H1 (cell line): ENCODE results near the gene FBN2. TPM values are rescaled to one million over a fixed set of nuclear protein-coding genes. Genes with fewer than 3 reads are reported as not detected.

Experiments used
- CTCF ChIA-PET: fragments of 300-600 bp; sonication (Branson Sonifier 250); formaldehyde crosslinking; loops from one replicate; lab custom pipeline; 2021; ENCODE audit not compliant: partially characterized antibody; lab: Charles Lee
- POLR2A ChIA-PET: fragments of 300-600 bp; sonication (Branson Sonifier 250); formaldehyde crosslinking; loops from one replicate; lab custom pipeline; 2021; ENCODE audit warnings: inconsistent platforms; ENCODE audit not compliant: partially characterized antibody; lab: Charles Lee
- DNase-seq, 2 experiments: peaks; one replicate each; pipeline versions ENCODE4 v3.0.0 to v3.0.0-alpha.2; 2010 to 2022; ENCODE audit warnings: low spot score in 2 of 2, low read depth in 1 of 2, mixed read lengths in 1 of 2
- FAIRE-seq: peaks from 2 replicates; lab custom pipeline; 2011; peaks lifted over from hg19 to GRCh38; lab: Jason Lieb, UNC
- H2AFZ ChIP-seq: 2 replicates; pipeline ENCODE4 v1.8.1; 2012; ENCODE audit warnings: low read length, inconsistent platforms
- H2AK5ac ChIP-seq: 2 replicates; pipeline ENCODE4 v1.6.1; 2013; ENCODE audit warnings: low read depth, low read length
- H2BK120ac ChIP-seq: replicated peaks from 2 replicates; pipeline ENCODE3; 2013; ENCODE audit warnings: low read depth, low read length, inconsistent platforms
- H2BK12ac ChIP-seq: 2 replicates; pipeline ENCODE4 v1.6.1; 2013; ENCODE audit warnings: low read depth, low read length
- H2BK15ac ChIP-seq: 2 replicates; pipeline ENCODE4 v1.6.1; 2013; ENCODE audit warnings: low read length
- H2BK20ac ChIP-seq: 2 replicates; pipeline ENCODE4 v1.6.1; 2013; ENCODE audit warnings: low read length
- H2BK5ac ChIP-seq: 2 replicates; pipeline ENCODE4 v1.6.1; 2013; ENCODE audit warnings: low read depth, low read length
- H3K14ac ChIP-seq: 2 replicates; pipeline ENCODE4 v1.6.1; 2013; ENCODE audit warnings: inconsistent platforms; ENCODE audit not compliant: insufficient read length
- H3K18ac ChIP-seq: 2 replicates; pipeline ENCODE4 v1.6.1; 2013; ENCODE audit warnings: low read length; ENCODE audit errors: extremely low read depth
- H3K23ac ChIP-seq: 2 replicates; pipeline ENCODE4 v1.6.1; 2013; ENCODE audit warnings: inconsistent platforms; ENCODE audit not compliant: insufficient read length
- H3K23me2 ChIP-seq: 2 replicates; pipeline ENCODE4 v1.6.1; 2013; ENCODE audit warnings: low read depth, low read length
- H3K27ac ChIP-seq: 2 replicates; pipeline ENCODE4 v1.6.1; 2011; ENCODE audit warnings: low read depth, low read length, inconsistent platforms
- H3K27me3 ChIP-seq, 4 experiments: replicated peaks in 1 of 4; 1 replicate in 1 of 4; 2 replicates in 3 of 4; pipeline versions ENCODE4 v1.6.1 to v1.8.1; 2011 to 2013; ENCODE audit warnings: low read length in 3 of 4, mild to moderate bottlenecking in 3 of 4, inconsistent platforms in 2 of 4, mixed read lengths in 2 of 4, moderate library complexity in 1 of 4; ENCODE audit not compliant: control insufficient read depth in 3 of 4, insufficient read depth in 3 of 4; ENCODE audit errors: extremely low read depth in 1 of 4
- H3K36me3 ChIP-seq, 4 experiments: 2 replicates each; pipeline versions ENCODE4 v1.6.1 to v1.8.1; 2011 to 2013; ENCODE audit warnings: mild to moderate bottlenecking in 4 of 4, low read length in 3 of 4, moderate library complexity in 2 of 4, control low read depth in 1 of 4, inconsistent platforms in 1 of 4; ENCODE audit not compliant: insufficient read depth in 4 of 4, control insufficient read depth in 2 of 4
- H3K4ac ChIP-seq: replicated peaks from 2 replicates; pipeline ENCODE3; 2013; ENCODE audit warnings: low read length, low read depth, mixed read lengths, inconsistent platforms; ENCODE audit not compliant: insufficient read length
- H3K4me1 ChIP-seq, 4 experiments: replicated peaks in 1 of 4; 1 replicate in 1 of 4; 2 replicates in 3 of 4; pipeline versions ENCODE4 v1.6.1 to v1.8.1; 2011 to 2013; ENCODE audit warnings: low read length in 3 of 4, inconsistent platforms in 2 of 4, mixed read lengths in 1 of 4; ENCODE audit not compliant: insufficient read depth in 4 of 4, control insufficient read depth in 3 of 4
- H3K4me2 ChIP-seq, 2 experiments: 2 replicates each; pipeline versions ENCODE4 v1.6.1 to v1.8.1; 2011 to 2013; ENCODE audit warnings: low read depth in 2 of 2, low read length in 2 of 2, control low read depth in 1 of 2, inconsistent platforms in 1 of 2, mild to moderate bottlenecking in 1 of 2; ENCODE audit not compliant: insufficient read depth in 1 of 2
- H3K4me3 ChIP-seq, 4 experiments: fragments of 200-600, 300-600 bp in 1 of 4; sonication (generic), shearing (Covaris generic), sonication (Bioruptor Twin) in 1 of 4; 2 replicates each; pipeline versions ENCODE4 v1.5.1 to v1.8.1; 2011 to 2016; ENCODE audit warnings: low read length in 4 of 4, low read depth in 3 of 4, control low read depth in 2 of 4, inconsistent platforms in 2 of 4, mild to moderate bottlenecking in 2 of 4, mixed read lengths in 1 of 4, moderate library complexity in 1 of 4; ENCODE audit not compliant: insufficient read depth in 2 of 4; ENCODE audit errors: extremely low read depth in 1 of 4
- H3K56ac ChIP-seq: replicated peaks from 2 replicates; pipeline ENCODE3; 2013; ENCODE audit warnings: low read depth, mild to moderate bottlenecking, mixed read lengths, low read length, inconsistent platforms; ENCODE audit not compliant: insufficient read length
- H3K79me1 ChIP-seq: 2 replicates; pipeline ENCODE4 v1.6.1; 2013; ENCODE audit warnings: low read depth, low read length, control low read depth
- H3K79me2 ChIP-seq, 2 experiments: 2 replicates each; pipeline versions ENCODE4 v1.6.1 to v1.8.1; 2012 to 2013; ENCODE audit warnings: low read length in 2 of 2, mild to moderate bottlenecking in 2 of 2, inconsistent platforms in 1 of 2; ENCODE audit not compliant: insufficient read depth in 2 of 2, control insufficient read depth in 1 of 2
- H3K9ac ChIP-seq, 4 experiments: replicated peaks in 1 of 4; 1 replicate in 1 of 4; 2 replicates in 3 of 4; pipeline versions ENCODE4 v1.6.1 to v1.8.1; 2011 to 2013; ENCODE audit warnings: low read depth in 3 of 4, low read length in 3 of 4, control low read depth in 2 of 4, mild to moderate bottlenecking in 2 of 4, moderate library complexity in 2 of 4, inconsistent platforms in 1 of 4; ENCODE audit errors: extremely low read depth in 1 of 4
- H3K9me3 ChIP-seq, 2 experiments: 2 replicates each; pipeline versions ENCODE4 v1.6.1 to v1.8.1; 2012 to 2013; ENCODE audit warnings: mild to moderate bottlenecking in 2 of 2, moderate library complexity in 2 of 2, control low read depth in 1 of 2, inconsistent platforms in 1 of 2, low read depth in 1 of 2, low read length in 1 of 2, mixed read lengths in 1 of 2; ENCODE audit not compliant: insufficient read depth in 2 of 2
- H4K20me1 ChIP-seq, 2 experiments: replicated peaks in 1 of 2; 2 replicates each; pipeline versions ENCODE3 to v1.8.1; 2011 to 2013; ENCODE audit warnings: inconsistent platforms in 2 of 2, low read length in 2 of 2, mild to moderate bottlenecking in 1 of 2; ENCODE audit not compliant: insufficient read depth in 2 of 2, control insufficient read depth in 1 of 2
- H4K5ac ChIP-seq: 2 replicates; pipeline ENCODE4 v1.6.1; 2013; ENCODE audit warnings: low read length, low read depth, mixed read lengths, inconsistent platforms; ENCODE audit not compliant: insufficient read length
- H4K8ac ChIP-seq: 2 replicates; pipeline ENCODE4 v1.8.0; 2013; ENCODE audit warnings: mild to moderate bottlenecking, moderate library complexity, low read length, inconsistent platforms; ENCODE audit not compliant: insufficient read depth; ENCODE audit errors: extremely low read depth
- H4K91ac ChIP-seq: replicated peaks from 2 replicates; pipeline ENCODE3; 2013; ENCODE audit warnings: low read length, mixed read lengths, inconsistent platforms; ENCODE audit not compliant: insufficient read length
- JUND ChIP-seq: IDR thresholded peaks from 2 replicates; pipeline ENCODE4 v1.6.1; 2011; ENCODE audit warnings: mild to moderate bottlenecking, improper control_type of control experiment, low read length
- RFX5 ChIP-seq: IDR thresholded peaks from 2 replicates; pipeline ENCODE4 v1.6.1; 2011; ENCODE audit warnings: low read depth, low read length, improper control_type of control experiment, borderline replicate concordance
- WGBS, 2 experiments: shearing (Covaris generic) in 1 of 2; methylation state at CpG; one replicate each; pipeline versions ENCODE4 v1.1.6 to v1.1.7; 2013 to 2015; ENCODE audit warnings: low lambda C conversion rate in 2 of 2, mixed read lengths in 2 of 2, inconsistent platforms in 1 of 2, low coverage in 1 of 2, missing lambda C conversion rate in 1 of 2; ENCODE audit not compliant: insufficient replicate concordance in 2 of 2, insufficient coverage in 1 of 2, insufficient read length in 1 of 2; ENCODE audit errors: extremely low coverage in 1 of 2, missing lambda C conversion rate in 1 of 2; 5-methylcytosine and 5-hydroxymethylcytosine counted together
- polyA plus RNA-seq, 7 experiments: library from polyadenylated mRNA; depleted of rRNA in 3 of 7; stranded (reverse) in 5 of 7; unstranded in 2 of 7; fragments of >200 nt in 5 of 7; fragments of 200-250 nt in 2 of 7; gene quantifications; 1 replicate in 5 of 7; 2 replicates in 1 of 7; 4 replicates in 1 of 7; pipeline versions ENCODE4 v1.2.1 to v1.2.3, GENCODE V29; 2011 to 2013; ENCODE audit warnings: missing spikeins in 2 of 7, mixed read lengths in 2 of 7
- total RNA-seq: library from RNA; stranded (reverse); fragmentation: NEBNext Ultra II Directional; extraction: Animal tissue kit (Norgen Biotek cat#: 25700); gene quantifications from 2 replicates; pipeline ENCODE4 v1.2.1, GENCODE V29; 2021

FBN2 gene
- total and polyA plus RNA-seq, 2 of the 8 experiments (the other 6 are each of a cell fraction or from before 2014, with no cell fraction given) = 14.1 to 16.3 TPM

DNA sequence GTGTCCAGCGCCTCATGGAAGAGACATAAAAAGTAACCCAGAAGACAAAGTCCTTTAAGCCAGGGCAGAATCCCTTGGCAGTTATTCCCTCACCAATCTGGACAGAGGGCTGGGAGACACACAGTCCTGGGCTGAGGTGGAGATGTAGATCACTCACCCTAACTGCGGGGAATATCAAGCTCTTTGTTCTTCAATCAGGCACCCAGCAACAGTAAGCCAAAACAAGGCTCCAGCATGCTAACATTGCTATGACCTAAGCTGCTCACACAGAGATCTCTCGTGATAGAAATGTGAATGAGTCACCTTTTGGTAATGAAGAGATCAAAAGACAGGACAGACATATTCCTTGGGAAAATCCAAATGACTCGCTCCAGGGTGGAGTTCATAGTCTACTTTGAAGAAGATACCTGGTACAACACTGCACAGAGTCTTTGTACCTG, 101.3 kb downstream of the FBN2 start:
- H3K23ac ChIP-seq = no peak overlapping the region
- no peak overlapping the region for H3K4ac ChIP-seq
- H3K36me3 ChIP-seq = no peaks in the 10 kb centered on the region
- no peaks in the 10 kb centered on the region for H3K27me3 ChIP-seq
- no peak overlapping the region for H4K5ac ChIP-seq
- H2AK5ac ChIP-seq = no peak overlapping the region
- H3K18ac ChIP-seq = no peak overlapping the region
- H2BK120ac ChIP-seq = no peak overlapping the region
- WGBS, 2 experiments = 85% methylated on average over 4 of the region's 4 CpGs; no CpG with 5 or more reads in 1 of the 2 experiments
- H2AFZ ChIP-seq = no peak overlapping the region
- no peak overlapping the region for H2BK15ac ChIP-seq
- H3K79me2 ChIP-seq = no peaks in the 10 kb centered on the region
- H3K9ac ChIP-seq = no peak overlapping the region
- DNase-seq (no peak), FAIRE-seq (peak; percentile 50)
- H3K23me2 ChIP-seq = no peaks in the 10 kb centered on the region
- no peaks in the 10 kb centered on the region for H3K4me1 ChIP-seq
- CTCF ChIA-PET = no interaction called here
- no peak overlapping the region for H4K91ac ChIP-seq
- no peak for TF ChIP-seq RFX5
- TF ChIP-seq JUND = peak; percentile 18; the same call in 1 of the 2 replicates
- H4K20me1 ChIP-seq = no peaks in the 10 kb centered on the region
- H3K4me2 ChIP-seq = no peak overlapping the region
- POLR2A ChIA-PET = no interaction called here
- no peak overlapping the region for H4K8ac ChIP-seq
- H3K79me1 ChIP-seq = no peaks in the 10 kb centered on the region
- no peak overlapping the region for H3K14ac ChIP-seq
- no peak overlapping the region for H3K27ac ChIP-seq
- H3K9me3 ChIP-seq = no peaks in the 10 kb centered on the region
- no peak overlapping the region for H2BK20ac ChIP-seq
- no peak overlapping the region for H3K4me3 ChIP-seq
- H2BK12ac ChIP-seq = no peak overlapping the region
- no peak overlapping the region for H3K56ac ChIP-seq
- H2BK5ac ChIP-seq = no peak overlapping the region
